LNCAP (cell line): Measurements from ENCODE around the gene PFKFB3.

Source experiments
- CTCF ChIP-seq: fragments of 450-650 bp; IDR thresholded peaks from 2 replicates; pipeline ENCODE4 v1.5.1; 2017; ENCODE audit warnings: mild to moderate bottlenecking

PFKFB3 gene

DNA sequence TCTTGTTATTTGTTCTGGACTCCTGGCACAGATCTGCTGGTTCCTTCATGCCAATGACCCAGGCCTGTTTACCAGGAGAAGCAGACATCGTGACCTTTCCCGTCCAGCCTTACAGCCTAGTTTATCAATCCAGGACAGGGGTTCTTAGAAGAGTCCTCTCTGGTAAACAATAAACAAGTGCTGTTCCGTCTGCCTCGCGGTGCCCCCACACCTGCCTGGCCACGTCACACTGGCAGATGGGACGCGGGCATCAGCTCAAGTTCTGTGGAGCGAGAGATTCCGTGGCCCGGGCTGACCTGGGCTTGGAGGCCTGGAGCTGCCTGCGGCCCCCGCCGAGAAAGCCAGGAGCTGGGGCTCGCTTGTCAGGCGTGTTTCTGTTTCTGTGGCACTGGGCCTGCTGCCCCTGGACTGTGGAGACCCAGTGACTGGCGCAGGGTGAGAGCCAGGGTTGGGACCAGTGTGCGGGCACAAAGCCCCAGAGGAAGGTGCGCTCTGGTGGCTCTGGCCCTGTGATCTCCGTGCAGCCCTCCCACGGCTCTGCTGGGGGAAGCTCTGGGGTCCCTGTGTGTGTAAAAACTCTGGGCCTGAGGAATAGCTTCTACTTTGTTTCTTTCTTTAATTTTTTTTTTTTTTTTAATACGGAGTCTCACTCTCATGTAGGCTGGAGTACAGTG is 28.4 kb upstream of the PFKFB3 start:
- no peak for TF ChIP-seq CTCF

DNA sequence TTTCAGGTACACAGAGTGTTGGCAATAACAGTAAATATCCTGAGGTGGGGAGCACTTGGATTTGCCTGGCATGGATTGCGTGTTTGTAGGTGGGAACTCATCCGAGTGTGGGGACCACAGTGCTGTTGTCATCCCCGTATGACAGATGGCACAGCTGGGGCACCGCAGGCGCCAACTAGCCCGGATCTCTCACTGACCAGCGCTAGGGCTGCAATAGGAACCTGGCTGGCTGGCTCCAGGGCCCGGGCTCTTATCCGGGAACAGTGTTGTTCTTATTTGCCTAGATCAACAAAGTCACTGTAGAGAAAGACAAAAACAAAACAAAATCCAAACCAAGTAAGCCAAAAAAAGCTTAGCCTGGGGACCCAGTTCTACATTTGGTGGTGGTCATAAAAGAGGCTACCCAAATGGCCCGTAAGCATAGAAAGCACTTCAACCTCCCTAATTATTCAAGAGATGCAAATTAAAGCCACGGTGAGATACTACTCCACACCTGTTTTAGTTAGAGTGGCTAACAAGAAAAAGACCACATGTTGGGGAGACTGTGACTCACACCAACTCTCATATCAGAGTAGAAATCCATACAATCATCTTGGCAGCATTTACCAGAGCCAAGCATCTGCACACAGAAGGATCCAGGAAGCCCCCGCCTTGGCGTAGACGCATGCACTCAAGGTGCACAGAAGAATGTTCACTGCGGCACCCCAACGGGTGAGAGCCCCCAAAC is 27.2 kb upstream of the PFKFB3 start:
- TF ChIP-seq CTCF: no peak

GRCh38 chr10:6176691-6177231 is 26.0 kb upstream of the PFKFB3 start:
- no peak for TF ChIP-seq CTCF

DNA sequence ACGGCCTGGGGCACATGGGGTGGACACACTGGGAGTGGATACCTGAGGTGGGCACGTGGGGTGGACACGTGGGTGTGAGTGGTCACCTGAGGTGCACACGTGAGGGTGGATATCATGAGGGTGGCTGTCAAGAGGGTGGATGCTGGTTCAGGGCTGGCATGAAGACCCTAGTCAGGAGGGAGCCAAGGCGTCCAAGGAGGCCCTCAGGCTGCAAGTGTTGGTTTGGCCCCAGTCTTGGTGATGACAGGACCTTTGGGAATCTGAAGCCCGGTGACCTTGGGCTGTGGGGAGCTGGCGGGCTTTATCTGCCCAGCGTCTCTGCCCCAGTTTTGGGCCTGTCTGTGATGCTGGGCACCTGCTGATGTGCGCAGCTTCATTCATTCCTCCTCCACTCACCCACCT is 24.9 kb upstream of the PFKFB3 start:
- TF ChIP-seq CTCF: no peak

- TF ChIP-seq CTCF: no peak
Observed at GRCh38 chr10:6178581-6178980, 24.2 kb upstream of the PFKFB3 start.

DNA sequence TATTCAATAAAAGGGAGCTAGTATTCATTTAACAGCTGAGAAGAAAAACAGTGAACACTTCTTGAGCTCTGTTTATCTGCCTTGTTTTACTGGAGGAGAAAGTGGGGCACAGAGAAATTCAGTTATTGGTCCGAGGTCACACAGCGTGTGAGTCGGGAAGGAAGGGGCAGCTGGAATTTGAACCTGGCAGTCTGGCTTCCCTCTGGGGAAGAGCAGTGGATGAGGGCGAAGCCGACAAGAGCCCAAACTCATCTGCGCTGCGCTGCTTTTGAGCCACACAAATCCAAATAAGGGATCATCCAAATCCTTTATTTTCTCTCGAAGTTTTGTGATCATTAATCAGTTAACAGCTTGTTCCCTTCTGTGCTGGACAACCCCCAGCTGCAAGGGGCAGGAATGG is 23.7 kb upstream of the PFKFB3 start:
- TF ChIP-seq CTCF: no peak

DNA sequence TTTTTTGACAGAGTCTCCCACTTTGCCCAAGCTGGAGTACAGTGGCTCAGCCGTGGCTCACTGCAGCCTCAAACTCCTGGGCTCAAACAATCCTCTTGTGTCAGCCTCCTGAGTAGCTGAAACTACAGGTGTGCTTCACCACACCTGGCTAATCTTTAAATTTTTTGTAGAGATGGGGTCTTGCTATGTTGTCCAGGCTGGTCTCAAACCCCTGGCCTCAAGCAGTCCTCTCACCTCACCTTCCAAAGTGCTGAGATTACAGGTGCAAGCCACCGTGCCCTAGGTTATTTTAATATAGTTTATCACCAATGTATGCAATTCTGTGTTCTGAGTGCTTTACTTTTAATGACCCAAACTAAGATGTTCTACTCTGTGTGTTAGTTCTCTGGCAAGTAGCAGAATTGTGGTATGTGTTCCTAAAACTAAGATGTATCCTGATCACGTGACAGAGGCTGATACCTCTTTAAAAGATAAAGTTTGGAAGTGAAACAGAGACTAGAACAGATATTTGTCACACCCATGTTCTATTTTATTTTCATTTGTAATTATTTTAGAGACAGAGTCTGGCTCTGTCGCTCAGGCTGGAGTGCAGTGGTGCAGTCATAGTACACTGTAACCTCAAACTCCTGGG is 22.1 kb upstream of the PFKFB3 start:
- no peak for TF ChIP-seq CTCF
